ENCODE results near the gene ABHD3.
"Not testable (repeated sequence)": the region's sequence is repeated elsewhere in the genome, so short reads cannot be mapped to it uniquely, and the experiment has no call there.

The ABHD3 gene

GRCh38 chr18:21650311-21650710, 54.3 kb downstream of the ABHD3 start:
- no peak for DNase-seq (ENCODE audit: low read depth in 2 of 2)

- DNase-seq (ENCODE audit: low read depth in 2 of 2) = not testable (repeated sequence)
These were observed 64.2 kb downstream of the ABHD3 start for GRCh38 chr18:21640375-21640774.

DNA sequence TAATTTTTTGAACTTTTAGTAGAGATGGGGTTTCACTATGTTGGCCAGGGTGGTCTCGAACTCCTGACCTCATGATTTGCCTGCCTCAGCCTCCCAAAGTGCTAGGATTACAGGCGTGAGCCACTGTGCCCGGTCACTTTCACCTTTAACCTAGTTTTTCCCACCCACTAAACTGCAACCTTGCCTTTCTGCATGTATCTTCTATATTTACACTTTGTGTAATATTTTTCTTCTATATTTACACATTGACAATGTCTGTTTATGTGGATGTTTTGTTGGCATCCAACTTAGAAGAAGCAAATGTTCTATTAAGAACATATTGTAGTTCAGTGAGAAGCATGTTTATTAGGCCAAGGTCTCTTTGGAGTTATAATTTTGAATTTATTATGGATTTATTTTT, 65.8 kb downstream of the ABHD3 start:
- DNase-seq (ENCODE audit: low read depth in 2 of 2) = no peak

DNA sequence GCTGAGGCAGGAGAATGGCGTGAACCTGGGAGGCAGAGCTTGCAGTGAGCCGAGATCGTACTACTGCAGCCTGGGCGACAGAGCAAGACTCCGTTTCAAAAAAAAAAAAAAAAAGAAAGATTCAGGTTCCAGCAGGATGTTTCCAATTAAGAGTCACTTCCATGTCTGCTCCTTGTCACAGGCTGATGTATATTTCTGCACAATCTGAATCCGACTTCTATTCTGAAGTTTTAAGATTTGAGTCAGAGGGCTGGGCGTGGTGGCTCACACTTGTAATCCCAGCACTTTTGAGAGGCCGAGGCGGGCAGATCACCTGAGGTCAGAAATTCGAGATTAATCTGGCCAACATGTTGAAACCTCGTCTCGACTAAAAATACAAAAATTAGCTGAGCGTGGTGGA, 67.8 kb downstream of the ABHD3 start:
- no peak for DNase-seq (ENCODE audit: low read depth in 2 of 2)

DNA sequence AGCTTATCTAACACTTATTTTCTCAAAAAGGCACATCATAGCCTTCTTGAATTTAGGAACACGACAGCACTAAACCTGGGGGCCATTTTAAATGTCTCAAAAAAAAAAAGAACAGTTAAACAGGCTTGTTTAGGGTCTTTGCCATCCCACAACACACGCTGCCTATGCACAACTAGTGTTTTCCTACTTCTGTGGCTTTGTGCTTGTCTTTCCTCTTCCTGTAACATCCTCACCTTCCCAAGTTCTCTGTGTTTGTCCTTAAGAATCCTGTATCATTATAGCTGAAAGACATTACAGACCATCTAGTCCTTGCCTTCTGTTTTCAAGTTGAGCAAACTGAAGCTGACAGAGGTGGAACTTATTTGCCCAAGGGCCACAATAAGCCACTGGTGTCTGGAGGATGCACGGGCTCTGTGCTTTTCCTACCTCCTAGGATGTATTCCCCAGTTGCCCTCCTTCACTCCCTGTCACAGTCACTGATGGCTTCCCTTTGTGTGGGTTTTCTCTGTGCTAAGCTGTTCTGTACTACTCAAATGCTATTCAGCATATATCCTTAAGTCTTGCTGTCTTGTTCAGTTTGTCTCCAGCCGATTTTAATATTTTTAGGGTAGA, 69.9 kb downstream of the ABHD3 start:
- DNase-seq (ENCODE audit: low read depth in 2 of 2) = no peak

GRCh38 chr18:21632393-21632792, 72.2 kb downstream of the ABHD3 start:
- DNase-seq (ENCODE audit: low read depth in 2 of 2) = no peak

DNA sequence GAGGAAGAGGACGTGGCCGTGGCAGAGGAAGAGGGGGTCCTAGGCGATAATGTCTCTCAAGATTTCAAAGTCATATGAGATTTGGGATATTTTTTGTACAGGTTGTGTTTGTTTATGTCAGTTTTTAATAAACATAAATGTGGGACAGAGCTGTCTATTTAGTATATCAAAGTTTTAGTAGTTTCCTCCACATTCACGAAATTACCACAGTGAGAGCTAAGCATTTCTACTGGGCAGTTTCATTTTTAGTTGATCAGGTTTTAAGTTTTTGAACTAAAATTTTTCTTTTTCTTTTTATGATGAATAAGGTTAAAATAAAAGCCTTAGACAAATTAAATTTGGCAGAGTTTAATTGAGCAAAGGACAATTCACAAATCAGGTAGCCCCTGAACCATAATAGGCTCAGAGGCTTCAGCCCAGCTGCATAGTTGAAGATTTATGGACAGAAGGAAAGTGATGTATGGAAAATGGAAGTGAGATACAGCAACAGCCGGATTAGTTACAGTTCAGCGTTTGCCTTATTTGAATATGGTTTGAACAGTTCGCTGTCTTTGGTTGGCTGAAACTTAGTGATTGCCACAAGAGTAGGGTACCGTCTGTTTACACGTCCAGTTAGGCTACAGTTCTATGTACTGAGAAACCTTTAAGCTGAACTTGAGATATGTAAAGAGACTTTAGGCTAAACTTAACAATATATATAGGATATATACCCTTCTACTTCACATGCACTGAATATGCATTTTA, 75.3 kb downstream of the ABHD3 start:
- DNase-seq (ENCODE audit: low read depth in 2 of 2) = no peak

- not testable (repeated sequence) for DNase-seq (ENCODE audit: low read depth in 2 of 2)
These were observed 82.9 kb downstream of the ABHD3 start for GRCh38 chr18:21621640-21622039.

DNA sequence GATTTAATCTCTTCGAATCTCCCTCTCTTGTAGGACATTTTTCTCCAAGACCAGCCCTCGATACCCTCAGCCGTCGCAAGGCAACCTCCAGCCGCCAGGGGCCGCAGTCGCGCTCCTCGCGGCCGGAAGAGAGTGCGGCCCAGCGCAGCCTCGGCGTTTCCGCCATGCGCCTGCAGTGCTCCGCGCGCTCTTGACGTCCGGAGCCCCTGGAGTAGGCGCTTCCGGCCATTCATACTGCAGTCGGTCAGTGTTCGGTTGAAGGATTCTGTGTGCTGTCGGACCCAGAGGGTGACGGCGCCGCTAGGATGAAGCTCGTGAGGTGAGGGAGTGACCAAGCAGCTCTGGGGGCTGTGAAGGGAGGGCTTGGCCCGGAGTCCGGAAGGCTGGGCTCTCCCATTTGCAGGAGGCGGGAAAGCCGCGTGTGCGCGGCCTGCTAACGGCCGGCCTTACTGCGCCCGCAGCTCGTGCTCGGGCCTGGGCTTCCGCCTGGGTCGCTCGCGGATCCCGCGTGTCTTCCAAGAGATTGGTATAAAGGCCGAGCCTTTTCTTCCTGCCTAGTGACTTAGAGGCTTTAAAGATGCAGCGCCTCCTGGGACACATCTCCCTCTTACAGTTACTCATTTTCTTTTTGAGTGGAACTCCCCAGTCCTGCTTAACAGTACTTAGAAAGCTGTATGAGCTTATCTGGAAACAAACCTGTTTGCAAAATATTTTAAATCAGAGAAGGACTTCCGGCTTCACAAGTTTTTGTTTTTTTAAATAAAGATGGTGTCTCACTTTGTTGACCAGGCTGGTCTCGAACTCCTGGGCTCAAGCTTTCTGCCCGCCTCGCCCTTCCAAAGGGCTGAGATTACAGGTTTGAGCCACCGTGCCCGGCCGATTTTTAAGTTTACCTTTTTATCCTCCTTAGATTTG, 92.2 kb downstream of the ABHD3 start, which contains the start of gene SNRPD1:
Gene SNRPD1 (plus strand): TSS at position 190 of the 915 bp plus-strand sequence. CDS start 116 bp downstream, at position 306.
- DNase-seq (ENCODE audit: low read depth in 2 of 2) = peak; percentile 74 to 86

DNA sequence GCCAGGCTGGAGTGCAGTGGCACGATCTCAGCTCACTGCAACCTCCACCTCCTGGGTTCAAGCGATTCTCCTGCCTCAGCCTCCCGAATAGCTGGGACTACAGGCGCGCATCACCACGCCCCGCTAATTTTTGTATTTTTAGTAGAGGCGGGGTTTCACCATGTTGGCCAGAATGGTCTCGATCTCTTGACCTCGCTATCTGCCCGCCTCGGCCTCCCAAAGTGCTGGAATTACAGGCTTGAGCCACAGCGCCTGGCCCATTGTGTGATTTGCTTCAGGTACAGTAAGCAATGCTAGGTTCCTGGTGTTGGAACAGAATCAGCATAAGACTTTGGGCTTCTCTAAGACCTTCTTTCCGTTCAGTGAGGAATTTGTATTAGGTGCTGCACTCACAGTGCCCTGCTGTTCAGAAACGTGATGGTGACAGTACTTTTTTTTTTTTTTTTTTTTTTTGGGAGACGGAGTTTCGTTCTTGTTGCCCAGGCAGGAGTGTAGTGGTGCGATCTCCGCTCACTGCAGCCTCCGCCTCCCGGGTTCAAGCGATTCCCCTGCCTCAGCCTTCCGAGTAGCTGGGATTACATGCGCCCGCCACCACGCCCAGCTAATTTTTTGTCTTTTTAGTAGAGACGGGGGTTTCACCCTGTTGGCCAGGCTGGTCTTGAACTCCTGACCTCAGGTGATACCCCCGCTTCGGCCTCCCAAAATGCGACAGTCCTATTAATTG, 93.0 kb downstream of the ABHD3 start:
- DNase-seq (ENCODE audit: low read depth in 2 of 2) = not testable (repeated sequence)

- DNase-seq (ENCODE audit: low read depth in 2 of 2) = no peak
These were observed 99.4 kb downstream of the ABHD3 start for GRCh38 chr18:21605213-21605612.

DNA sequence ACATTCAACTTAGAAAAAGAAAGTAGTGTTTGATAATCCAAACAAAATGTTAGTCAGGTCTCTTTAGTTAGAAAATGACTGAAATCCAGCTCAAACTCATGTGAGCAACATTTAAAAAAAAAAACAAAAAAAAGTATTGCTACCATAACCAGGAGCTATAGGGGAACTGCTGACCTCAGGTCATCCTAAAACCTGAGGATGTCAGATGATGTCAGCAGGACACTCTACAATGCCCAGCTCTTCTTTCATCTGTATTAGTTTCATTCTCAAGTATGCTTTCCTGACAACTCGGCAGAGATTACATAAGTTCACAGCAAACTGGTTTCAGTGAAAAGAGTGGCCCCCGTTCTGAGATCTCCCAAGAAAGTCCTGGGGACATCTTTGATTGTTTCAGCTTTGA, 99.9 kb downstream of the ABHD3 start:
- DNase-seq (ENCODE audit: low read depth in 2 of 2) = no peak

- no peak for DNase-seq (ENCODE audit: low read depth in 2 of 2)
These were observed 102.3 kb downstream of the ABHD3 start for GRCh38 chr18:21602299-21602587.

Measured in stimulated activated CD4-positive, alpha-beta T cell treated with anti-CD3 and anti-CD28 coated beads, Interleukin-15, amount 100 ng/mL, for 48 hours (primary cell).